HG03575 (cell line): Measurements from ENCODE around the gene LRIG1.

Source experiments
- ATAC-seq: cut with Tn5 transposase; IDR thresholded peaks from one replicate; pipeline ENCODE4 v1.9.1; 2021; ENCODE audit not compliant: unreplicated experiment, insufficient number of reproducible peaks, low FRiP score; ENCODE audit errors: extremely low read depth

The LRIG1 gene, protein sequence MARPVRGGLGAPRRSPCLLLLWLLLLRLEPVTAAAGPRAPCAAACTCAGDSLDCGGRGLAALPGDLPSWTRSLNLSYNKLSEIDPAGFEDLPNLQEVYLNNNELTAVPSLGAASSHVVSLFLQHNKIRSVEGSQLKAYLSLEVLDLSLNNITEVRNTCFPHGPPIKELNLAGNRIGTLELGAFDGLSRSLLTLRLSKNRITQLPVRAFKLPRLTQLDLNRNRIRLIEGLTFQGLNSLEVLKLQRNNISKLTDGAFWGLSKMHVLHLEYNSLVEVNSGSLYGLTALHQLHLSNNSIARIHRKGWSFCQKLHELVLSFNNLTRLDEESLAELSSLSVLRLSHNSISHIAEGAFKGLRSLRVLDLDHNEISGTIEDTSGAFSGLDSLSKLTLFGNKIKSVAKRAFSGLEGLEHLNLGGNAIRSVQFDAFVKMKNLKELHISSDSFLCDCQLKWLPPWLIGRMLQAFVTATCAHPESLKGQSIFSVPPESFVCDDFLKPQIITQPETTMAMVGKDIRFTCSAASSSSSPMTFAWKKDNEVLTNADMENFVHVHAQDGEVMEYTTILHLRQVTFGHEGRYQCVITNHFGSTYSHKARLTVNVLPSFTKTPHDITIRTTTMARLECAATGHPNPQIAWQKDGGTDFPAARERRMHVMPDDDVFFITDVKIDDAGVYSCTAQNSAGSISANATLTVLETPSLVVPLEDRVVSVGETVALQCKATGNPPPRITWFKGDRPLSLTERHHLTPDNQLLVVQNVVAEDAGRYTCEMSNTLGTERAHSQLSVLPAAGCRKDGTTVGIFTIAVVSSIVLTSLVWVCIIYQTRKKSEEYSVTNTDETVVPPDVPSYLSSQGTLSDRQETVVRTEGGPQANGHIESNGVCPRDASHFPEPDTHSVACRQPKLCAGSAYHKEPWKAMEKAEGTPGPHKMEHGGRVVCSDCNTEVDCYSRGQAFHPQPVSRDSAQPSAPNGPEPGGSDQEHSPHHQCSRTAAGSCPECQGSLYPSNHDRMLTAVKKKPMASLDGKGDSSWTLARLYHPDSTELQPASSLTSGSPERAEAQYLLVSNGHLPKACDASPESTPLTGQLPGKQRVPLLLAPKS

DNA sequence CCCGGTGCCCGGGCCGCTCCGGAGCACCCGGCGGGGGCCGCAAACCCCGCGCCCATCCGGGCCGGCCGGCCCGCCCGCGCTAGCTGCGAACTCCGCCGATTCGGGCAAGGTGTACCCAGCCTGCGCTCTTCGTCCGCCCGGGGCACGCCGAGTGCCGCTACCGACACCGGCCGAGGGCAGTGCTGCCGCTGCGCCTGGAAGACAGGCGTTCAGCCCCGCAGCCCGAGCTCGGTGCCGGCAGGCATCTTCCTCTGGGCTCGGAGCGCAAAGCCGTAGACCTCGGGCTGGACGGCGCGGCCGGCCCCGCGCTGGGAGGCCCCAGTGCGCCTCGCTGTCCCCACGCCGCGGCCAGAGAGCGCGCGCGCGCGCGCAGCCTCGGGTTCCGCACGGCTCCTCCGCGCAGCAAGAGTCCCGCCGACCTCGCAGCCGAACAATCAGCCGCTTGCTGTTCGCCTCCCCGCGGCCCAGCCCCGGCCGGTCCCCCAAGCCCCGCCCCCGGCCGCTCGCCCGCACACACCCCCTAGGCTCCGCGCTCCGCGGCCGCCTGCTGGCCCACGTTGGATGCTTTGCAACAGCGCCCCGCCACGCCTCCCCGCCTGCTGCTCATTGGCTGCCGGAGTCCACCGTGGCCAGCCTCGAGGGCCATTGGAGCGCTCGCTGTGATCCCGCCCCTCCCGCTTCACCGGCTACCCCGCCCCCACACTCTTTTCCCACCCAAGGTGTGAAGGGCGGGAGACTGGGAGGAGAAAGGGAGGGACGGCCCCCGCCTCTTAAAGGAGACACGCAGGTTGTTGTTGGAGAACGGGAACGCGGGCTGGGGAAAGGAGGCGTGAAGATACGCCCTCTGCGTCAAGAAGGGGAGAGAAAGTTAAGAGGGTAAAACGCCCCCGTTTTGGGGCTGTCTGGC is at the start of gene LRIG1:
TSS of gene LRIG1 (minus strand) at position 447 of the 907 bp plus-strand sequence. CDS start 615 bp downstream, outside the sequence.
- peak; percentile 90 for ATAC-seq

DNA sequence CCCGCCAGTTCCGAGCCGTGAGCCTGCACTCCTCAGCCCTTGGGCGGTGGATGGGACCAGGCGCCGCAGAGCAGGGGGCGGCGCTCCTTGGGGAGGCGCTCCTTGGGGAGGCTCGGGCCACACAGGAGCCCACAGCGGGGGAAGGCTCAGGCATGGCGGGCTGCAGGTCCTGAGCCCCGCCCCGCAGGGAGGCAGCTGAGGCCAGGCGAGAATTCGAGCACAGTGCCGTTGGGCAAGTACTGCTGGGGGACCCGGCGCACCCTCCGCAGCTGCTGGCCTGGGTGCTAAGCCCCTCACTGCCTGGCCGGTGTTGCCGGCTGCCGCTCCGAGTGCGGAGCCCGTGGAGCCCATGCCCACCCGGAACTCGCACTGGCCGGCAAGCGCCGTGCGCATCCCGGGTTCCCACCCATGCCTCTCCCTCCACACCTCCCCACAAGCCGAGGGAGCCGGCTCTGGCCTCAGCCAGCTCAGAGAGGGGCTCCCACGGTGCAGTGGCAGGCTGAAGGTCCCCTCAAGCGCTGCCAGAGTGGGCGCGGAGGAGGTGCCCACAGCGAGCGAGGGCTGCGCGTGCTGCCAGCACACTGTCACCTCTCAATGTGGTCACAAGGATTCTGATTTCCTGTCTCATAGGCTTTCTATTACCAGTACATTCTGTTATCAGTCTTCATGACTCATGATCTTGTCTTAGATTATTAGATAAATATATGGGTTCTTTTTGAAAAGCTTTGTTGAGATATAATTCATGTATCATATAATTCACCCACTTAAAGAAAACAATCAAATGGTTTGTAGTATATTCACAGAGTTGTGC is 44.0 kb upstream of the LRIG1 start:
- no peak for ATAC-seq

DNA sequence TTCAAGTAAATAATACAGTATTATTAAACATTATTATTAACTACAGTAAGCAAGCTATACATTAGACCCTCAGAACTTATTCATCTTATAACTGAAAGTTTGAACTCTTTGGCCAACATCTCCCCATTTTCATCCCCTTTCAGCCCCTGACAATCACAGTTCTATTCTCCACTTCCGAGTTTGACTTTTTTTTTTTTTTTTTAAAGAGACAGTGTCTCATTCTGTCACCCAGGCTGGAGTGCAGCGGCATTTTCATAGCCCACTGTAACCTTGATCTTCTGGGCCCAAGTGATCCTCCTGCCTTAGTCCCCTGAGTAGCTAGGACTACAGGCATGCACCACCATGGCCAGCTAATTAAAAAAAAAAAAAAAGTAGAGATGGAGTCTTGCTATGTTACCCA is 41.3 kb upstream of the LRIG1 start:
- ATAC-seq: no peak

DNA sequence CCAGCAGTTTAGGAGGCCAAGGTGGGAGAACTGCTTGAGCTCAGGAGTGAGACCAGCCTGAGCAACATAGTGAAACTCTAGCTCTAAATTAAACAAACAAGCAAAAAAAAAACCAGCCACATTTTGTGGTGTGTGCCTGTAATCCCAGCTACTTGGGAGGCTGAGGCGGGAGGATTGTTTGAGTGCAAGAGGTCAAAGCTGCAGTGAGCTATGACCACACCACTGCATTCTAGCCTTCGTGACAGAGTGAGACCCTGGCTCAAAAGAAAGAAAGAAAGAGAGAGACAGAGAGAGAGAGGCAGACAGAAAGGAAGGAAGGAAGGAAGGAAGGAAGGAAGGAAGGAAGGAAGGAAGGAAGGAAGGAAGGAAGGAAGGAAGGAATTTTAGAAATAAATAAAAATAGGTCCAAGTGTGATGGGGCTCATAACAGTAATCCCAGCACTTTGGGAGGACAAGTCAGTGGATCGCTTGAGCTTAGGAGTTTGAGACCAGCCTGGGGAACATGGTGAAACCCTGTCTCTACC is 38.7 kb upstream of the LRIG1 start:
- no peak for ATAC-seq

DNA sequence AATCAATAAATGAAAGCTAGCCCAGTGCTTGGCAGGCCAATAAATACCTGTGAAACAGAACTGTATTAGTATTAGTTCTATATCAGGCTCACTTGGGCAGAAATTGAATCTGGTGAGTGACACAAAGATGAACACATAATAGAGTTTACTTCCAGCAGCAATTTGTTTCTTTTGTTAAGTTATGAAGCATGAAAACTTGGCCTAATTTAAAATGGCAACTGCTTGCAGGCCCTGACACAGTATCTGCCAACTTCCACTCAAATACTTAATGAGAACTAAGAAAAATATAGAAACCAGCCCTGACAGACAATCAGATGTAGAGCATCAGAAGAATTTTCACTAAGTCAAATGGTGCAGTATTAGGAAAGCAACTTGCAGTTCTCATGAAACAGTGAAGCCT is 37.6 kb upstream of the LRIG1 start:
- no peak for ATAC-seq

DNA sequence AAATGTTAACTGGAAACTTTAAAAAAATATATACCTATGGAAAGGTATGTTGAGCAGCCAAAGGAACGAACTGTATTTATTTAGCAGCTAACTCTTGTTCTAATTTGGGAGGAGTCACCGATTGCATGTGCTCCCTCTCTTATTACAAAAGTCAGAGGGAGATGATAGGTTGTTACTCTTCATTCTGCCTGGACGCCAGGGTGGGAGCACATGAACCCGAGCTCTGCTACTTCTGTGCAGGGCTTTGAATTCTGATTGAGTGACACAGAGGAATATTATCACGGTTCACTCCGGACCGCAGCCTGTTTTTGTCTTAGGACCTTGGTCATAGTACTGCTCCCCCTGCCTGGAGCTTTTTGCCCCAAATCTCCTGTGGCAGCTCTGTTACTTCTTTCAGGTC is 36.9 kb upstream of the LRIG1 start:
- no peak for ATAC-seq

DNA sequence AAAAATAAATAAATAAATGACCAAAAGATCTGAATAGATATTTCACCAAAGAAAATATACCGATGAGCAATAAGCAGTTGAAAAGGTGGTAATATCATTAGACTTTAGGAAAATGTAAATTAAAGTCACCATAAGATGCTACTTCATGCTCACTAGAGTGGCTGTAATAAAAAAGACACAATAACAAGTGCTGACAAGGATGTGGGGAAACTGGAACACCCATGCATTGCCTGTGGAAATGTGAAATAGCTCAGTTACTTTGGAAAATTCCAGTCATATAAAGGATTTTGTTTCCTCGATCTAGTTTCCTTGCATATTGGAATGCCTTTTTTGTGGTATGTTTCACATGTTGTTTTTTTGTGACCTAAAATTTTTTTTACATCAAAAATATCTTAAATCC is 36.0 kb upstream of the LRIG1 start:
- ATAC-seq: no peak

DNA sequence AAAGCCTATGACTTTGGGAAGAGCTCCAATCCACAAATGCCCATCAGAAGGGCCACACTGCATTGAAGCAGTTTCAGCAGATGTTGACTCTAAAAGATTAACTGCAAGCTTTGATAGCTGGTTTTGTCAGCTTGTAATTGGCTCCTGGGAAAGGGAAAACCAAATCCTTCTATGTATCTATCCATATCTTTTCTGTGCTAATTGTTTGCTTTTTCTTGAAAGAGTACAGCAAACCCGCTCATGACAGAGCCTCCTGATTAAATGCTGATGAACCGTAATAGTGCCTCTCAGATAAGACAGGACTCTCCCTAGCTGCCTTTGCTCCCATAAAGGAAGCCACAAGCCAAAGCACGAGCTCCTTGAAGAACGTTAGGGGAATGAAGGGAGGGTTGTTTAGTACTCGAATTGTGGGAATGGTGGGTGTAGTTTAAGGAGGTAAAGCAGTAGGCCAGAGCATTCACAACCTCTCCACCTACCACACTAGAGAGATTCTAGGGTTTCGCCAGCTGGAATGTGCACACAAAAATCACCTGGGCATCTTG is 33.6 kb upstream of the LRIG1 start:
- ATAC-seq: no peak

DNA sequence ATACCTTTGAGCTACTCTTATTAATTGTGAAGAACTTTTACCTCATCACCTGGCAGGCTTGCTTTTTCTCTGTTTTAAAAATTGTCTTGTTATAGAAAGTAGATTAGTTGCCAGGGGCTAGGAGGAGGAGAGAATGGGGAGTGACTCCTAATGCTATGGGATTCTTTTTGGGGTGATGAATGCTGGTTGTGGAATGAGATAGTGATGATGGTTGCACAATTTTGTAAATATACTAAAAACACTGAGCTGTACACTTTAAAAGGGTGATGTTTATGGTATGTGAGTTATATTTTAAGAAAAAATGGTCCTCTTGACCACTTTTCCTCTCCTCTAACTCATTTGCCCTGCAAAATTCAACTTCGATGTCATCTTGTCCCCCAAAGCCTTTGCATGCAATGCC is 31.8 kb upstream of the LRIG1 start:
- ATAC-seq: no peak

DNA sequence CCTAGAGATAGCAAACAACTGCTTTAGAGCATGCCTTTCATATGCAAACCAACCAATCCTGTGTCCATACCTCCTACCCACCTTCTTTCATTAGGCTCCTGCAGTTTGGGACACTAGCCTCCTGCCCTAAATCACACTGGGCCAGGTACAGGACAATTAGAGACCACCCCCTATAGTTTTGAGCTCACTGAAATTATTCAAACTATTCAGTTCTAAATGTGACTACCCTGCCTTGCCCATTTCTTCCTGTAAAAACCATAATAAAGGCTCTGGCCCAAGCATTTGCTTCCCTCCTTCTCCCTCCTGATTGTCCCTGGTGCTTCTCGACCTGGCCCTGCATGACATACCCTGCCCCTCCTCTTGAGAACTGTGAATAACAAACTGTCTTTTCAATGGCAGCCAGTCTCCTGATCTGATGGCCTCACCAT is 31.4 kb upstream of the LRIG1 start:
- no peak for ATAC-seq

DNA sequence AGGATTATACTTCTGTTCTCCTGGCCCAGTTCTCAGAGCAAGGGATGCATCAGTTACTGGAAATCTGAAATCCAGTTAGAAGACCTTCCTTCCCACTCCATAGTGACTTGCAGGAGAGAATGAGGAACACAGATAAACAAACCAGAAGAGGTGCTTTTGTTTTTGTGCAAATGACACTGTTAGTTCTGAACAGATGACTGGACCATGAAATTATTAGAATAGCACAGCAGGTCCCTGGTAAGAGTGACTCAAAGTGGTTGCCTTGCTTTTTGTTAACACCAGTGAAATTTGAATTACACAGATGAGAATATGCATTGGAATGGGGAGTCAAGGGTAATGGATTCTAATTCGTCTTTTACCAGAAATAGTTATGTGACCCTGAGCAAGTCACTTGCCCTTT is 30.4 kb upstream of the LRIG1 start:
- ATAC-seq: no peak

DNA sequence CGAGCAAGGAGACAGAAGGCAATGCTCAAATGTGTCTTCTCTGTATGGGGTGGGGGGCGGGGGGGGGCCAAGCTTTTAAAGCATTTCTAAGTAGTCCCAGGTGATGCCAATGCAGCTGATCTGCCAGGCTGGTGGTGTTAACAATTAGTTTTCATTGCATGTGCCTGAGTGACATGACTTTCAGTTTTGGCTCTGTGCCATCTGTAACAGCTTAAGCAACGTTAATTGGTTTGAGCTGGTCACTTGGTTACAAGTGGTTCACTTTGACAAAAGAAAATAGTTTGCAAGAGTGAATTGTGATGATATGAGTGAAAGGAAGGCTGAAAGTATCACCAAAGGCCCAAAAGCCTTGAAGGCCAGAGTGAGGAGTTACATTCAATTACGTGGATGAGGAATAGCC is 26.4 kb upstream of the LRIG1 start:
- ATAC-seq: no peak

DNA sequence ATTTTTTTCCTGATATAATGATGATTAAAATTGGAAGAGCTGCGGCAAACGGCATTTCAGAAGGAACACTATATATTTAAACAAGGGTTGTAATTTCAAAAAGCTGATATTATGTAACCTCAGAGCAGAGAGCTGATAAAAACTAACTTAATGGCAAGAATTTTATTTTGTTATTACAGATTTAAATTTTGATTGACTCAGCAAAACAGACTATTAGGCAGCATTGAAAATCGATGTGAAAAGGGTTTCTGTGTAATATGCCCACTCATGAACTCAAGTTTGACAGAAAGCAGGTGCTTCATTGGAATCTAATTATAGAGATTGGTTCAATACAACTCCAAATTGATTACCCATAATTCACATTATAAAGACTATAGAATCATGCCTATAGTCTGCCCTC is 24.9 kb upstream of the LRIG1 start:
- ATAC-seq: no peak

DNA sequence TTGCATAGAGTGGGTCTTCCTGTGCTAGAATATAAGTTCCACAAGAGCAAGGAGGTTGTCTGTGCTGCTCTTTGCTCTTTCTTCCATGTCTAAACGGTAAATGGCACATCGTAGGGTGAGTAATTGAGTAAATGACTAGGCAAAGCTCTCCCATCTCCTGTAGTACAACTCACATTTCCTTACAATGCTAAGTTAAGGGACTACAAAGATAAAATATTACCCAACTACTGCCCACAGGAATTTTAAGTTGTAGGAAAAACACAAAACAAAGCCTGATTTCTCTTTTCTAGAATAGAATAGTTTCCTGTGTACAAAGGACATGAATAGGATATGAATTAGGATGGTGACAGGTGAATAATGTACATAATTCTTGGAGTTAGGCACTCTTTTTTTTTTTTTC is 19.9 kb upstream of the LRIG1 start:
- no peak for ATAC-seq

DNA sequence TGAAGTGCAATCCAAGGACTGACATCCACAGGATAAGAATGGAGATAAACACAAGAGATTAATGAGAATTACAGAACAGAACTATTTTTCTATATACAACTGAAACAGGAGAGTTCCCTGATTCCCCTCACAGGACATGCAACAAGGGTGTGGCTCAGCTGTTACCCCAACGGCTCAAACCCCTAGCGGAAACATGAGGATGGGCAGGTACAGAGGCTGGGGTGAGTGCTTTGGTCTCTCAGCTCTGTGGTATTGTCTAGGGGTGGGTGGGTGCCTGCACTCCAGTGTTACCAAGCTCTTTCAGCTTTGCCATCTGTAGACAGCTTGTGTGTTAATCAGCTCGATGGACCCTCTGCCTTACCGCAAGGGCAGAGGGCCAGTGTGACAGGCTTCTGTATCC is 17.8 kb upstream of the LRIG1 start:
- no peak for ATAC-seq

DNA sequence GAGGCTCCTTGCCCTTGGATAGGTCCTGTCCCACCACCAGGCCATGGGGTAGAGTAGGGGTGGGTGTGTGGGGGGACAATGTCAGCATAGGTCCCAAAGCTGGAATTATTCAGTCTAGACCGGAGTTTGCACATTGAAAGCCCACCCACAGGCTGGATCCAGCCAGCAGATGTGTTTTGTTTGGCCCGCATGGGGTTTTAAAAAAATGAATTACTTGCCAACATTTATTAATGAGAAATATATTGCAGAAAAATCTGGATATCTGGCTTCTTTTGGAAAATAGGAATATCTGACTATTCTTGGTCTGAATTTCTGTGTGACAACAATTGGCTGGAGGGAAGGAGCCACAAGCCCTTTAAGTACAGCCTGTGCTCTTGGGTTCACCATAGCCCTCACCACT is 17.3 kb upstream of the LRIG1 start:
- ATAC-seq: no peak

DNA sequence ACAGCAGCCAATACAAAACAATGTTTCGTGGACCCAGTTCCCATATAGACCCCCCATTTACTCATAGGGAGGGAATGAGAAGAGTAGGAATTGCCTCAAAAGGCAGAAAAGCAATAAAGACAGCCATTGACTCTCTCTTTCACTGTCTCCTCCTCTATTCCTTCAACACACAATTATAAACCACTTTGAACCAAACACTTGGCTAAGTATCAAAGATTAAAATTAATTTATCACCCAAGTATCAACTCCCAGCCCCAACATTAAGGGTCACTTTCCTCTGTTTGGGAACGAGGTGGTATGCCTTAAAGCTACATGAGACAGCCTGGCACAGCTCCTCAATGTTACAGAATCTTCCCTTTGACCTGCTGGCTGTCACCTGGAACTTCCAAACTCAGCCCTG is 16.4 kb upstream of the LRIG1 start:
- ATAC-seq: no peak

DNA sequence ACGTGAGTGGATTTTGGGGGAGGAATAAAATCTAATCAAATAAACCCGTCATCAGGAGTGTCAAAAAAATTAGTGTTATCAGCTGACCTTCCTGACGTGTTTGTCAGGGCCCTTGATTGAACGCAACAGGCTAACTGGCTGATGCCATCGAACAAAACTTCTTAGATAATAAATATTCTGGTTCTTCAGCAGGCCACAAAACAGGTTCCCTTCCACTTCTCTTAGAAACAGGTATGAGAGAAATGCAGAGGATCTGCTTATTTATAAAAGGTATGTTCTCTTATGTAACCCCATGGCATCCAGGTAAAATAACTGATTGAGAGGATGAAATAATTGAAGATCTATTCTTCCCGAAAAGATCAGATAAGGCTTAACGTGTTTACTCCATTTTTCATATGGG is 7.6 kb upstream of the LRIG1 start:
- no peak for ATAC-seq
